ENCODE measurements around the gene TAF4.

- no peak for TF ChIP-seq EZH2 (IDR thresholded peaks at IDR 0.05; ENCODE audit: borderline replicate concordance, low read depth, low read length, severe bottlenecking)
- TF ChIP-seq, protein P1, sequence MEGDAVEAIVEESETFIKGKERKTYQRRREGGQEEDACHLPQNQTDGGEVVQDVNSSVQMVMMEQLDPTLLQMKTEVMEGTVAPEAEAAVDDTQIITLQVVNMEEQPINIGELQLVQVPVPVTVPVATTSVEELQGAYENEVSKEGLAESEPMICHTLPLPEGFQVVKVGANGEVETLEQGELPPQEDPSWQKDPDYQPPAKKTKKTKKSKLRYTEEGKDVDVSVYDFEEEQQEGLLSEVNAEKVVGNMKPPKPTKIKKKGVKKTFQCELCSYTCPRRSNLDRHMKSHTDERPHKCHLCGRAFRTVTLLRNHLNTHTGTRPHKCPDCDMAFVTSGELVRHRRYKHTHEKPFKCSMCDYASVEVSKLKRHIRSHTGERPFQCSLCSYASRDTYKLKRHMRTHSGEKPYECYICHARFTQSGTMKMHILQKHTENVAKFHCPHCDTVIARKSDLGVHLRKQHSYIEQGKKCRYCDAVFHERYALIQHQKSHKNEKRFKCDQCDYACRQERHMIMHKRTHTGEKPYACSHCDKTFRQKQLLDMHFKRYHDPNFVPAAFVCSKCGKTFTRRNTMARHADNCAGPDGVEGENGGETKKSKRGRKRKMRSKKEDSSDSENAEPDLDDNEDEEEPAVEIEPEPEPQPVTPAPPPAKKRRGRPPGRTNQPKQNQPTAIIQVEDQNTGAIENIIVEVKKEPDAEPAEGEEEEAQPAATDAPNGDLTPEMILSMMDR (IDR thresholded peaks at IDR 0.05; ENCODE audit: extremely low read depth in 1 of 2, insufficient read depth in 1 of 2, low read depth in 1 of 2, low read length in 2 of 2), result no peak
These were observed 129.0 kb downstream of the TAF4 start for GRCh38 chr20:61936701-61937131.

Data from endothelial cell of umbilical vein (primary cell).